22Rv1 (cell line): ENCODE data around the gene FUT2.

Experiments used
- ZFX ChIP-seq: fragments of 450-650 bp; IDR thresholded peaks from 2 replicates; pipeline ENCODE4 v1.6.1; 2017; ENCODE audit warnings: antibody characterized with exemption, borderline replicate concordance
- TF ChIP-seq, protein P1 (sequence below): fragments of 450-650 bp; IDR thresholded peaks from 2 replicates; pipeline ENCODE4 v1.5.1; 2017; ENCODE audit warnings: mild to moderate bottlenecking

DNA sequence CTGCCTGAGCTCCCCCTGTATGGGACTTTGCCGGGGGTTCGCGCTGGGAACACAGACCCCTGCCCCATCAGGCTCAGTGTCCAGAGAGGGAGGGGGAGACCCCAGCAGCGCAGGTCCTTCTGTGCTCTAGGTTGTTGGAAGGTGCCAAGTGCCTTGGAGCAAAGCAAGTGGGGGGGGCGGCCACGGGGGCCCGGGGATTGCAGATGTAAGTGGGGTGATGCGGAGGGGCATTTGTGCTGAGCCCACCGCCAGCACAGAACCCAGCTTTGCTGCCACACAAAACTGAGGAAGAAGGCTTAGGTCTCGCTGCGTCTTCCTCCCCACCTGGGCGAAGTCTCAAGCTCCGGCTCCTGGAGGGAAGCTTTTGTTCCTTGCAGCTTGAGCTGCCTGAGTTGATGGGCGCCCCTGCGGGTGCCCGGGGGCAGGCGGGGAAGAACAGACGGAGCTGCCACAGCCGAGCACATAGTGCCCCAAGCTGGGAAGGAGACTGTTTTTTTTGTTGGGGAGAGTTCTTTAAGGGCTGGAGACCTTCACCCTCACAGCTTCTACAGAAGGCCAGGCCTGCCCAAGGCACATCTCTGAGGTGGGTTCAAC, 21.5 kb upstream of the FUT2 start:
- TF ChIP-seq, protein P1, sequence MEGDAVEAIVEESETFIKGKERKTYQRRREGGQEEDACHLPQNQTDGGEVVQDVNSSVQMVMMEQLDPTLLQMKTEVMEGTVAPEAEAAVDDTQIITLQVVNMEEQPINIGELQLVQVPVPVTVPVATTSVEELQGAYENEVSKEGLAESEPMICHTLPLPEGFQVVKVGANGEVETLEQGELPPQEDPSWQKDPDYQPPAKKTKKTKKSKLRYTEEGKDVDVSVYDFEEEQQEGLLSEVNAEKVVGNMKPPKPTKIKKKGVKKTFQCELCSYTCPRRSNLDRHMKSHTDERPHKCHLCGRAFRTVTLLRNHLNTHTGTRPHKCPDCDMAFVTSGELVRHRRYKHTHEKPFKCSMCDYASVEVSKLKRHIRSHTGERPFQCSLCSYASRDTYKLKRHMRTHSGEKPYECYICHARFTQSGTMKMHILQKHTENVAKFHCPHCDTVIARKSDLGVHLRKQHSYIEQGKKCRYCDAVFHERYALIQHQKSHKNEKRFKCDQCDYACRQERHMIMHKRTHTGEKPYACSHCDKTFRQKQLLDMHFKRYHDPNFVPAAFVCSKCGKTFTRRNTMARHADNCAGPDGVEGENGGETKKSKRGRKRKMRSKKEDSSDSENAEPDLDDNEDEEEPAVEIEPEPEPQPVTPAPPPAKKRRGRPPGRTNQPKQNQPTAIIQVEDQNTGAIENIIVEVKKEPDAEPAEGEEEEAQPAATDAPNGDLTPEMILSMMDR, result no peak
- TF ChIP-seq ZFX, result no peak
